ENCODE measurements around the gene AP1B1.
"Not testable (repeated sequence)": the region's sequence is repeated elsewhere in the genome, so short reads cannot be mapped to it uniquely, and the experiment has no call there.

AP1B1 gene

GRCh38 chr22:29414951-29415591 is 26.7 kb upstream of the AP1B1 start:
- not testable (repeated sequence) for H3K4me3 ChIP-seq (ENCODE audit: low read depth, low read length); H3K4me1 ChIP-seq (ENCODE audit: control insufficient read depth in 1 of 2, insufficient read depth in 2 of 2, low read length in 2 of 2); H2AFZ ChIP-seq (ENCODE audit: insufficient read depth, low read length, poor library complexity); H3K27ac ChIP-seq (ENCODE audit: low read depth, low read length); H2AK5ac ChIP-seq (ENCODE audit: low read length); H2BK120ac ChIP-seq (ENCODE audit: insufficient read depth, low read length, poor library complexity); H3K36me3 ChIP-seq (ENCODE audit: control insufficient read depth in 1 of 2, insufficient read depth in 2 of 2, low read length in 2 of 2); H3K4me2 ChIP-seq (ENCODE audit: low read length); H3K4ac ChIP-seq (ENCODE audit: low read depth, low read length); H3K79me2 ChIP-seq (ENCODE audit: control insufficient read depth, insufficient read depth, low read length, poor library complexity); H4K91ac ChIP-seq (ENCODE audit: low read depth, low read length); H3K27me3 ChIP-seq (ENCODE audit: insufficient read depth, low read length); H3K79me1 ChIP-seq (ENCODE audit: low read length); H3K23ac ChIP-seq (ENCODE audit: low read length); H3K9me3 ChIP-seq (ENCODE audit: insufficient read depth, low read depth, low read length); H3K18ac ChIP-seq (ENCODE audit: low read length); H4K8ac ChIP-seq (ENCODE audit: low read depth, low read length); H2BK5ac ChIP-seq (ENCODE audit: low read depth, low read length, poor library complexity); H3K14ac ChIP-seq (ENCODE audit: low read length); H3K9ac ChIP-seq (ENCODE audit: low read length); H2BK12ac ChIP-seq (ENCODE audit: low read length); H4K12ac ChIP-seq (ENCODE audit: low read depth, low read length)
- peak in 1 of 2 donors; percentile 33 for DNase-seq
- no CpG with 5 or more reads among the region's 23 CpGs for WGBS (ENCODE audit: extremely low coverage, insufficient coverage, insufficient read length)

DNA sequence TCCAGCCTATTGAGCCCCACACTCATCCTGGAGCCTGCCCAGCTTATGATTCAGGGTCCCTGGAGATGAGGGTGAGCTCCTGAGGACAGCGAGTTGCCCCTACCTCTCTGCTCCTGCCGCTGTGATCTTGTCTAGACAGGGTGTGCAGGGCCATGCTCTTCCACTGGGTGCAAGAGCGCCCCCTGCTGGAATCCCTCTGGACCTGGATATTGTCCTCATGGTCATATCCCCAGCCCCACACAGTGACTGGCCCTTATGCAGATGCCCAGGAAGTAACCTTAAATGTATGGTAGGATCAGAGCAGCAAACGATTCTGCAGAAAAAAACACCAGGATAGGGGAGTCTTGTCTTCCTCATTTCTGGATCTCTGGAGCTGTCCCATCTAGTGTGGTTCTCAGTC is 24.4 kb upstream of the AP1B1 start:
- no CpG with 5 or more reads among the region's 4 CpGs for WGBS (ENCODE audit: extremely low coverage, insufficient coverage, insufficient read length)
- not testable (repeated sequence) for H3K23ac ChIP-seq (ENCODE audit: low read length)

GRCh38 chr22:29411569-29412211 is 23.3 kb upstream of the AP1B1 start:
- not testable (repeated sequence) for H3K9me3 ChIP-seq (ENCODE audit: insufficient read depth, low read depth, low read length); H3K14ac ChIP-seq (ENCODE audit: low read length); H2BK120ac ChIP-seq (ENCODE audit: insufficient read depth, low read length, poor library complexity); H2BK5ac ChIP-seq (ENCODE audit: low read depth, low read length, poor library complexity); H2BK12ac ChIP-seq (ENCODE audit: low read length); H3K4me3 ChIP-seq (ENCODE audit: low read depth, low read length); H4K8ac ChIP-seq (ENCODE audit: low read depth, low read length); H3K18ac ChIP-seq (ENCODE audit: low read length); H2AK5ac ChIP-seq (ENCODE audit: low read length); H3K4me2 ChIP-seq (ENCODE audit: low read length); H2AFZ ChIP-seq (ENCODE audit: insufficient read depth, low read length, poor library complexity); H3K79me2 ChIP-seq (ENCODE audit: control insufficient read depth, insufficient read depth, low read length, poor library complexity); H3K9ac ChIP-seq (ENCODE audit: low read length); H3K4me1 ChIP-seq (ENCODE audit: control insufficient read depth in 1 of 2, insufficient read depth in 2 of 2, low read length in 2 of 2); DNase-seq; H3K23ac ChIP-seq (ENCODE audit: low read length); H3K27me3 ChIP-seq (ENCODE audit: insufficient read depth, low read length); H3K79me1 ChIP-seq (ENCODE audit: low read length); H4K91ac ChIP-seq (ENCODE audit: low read depth, low read length); H4K12ac ChIP-seq (ENCODE audit: low read depth, low read length); H3K4ac ChIP-seq (ENCODE audit: low read depth, low read length); H3K27ac ChIP-seq (ENCODE audit: low read depth, low read length); H3K36me3 ChIP-seq (ENCODE audit: control insufficient read depth in 1 of 2, insufficient read depth in 2 of 2, low read length in 2 of 2)
- WGBS (ENCODE audit: extremely low coverage, insufficient coverage, insufficient read length), result no CpG with 5 or more reads among the region's 4 CpGs

More for the DNA sequence above, 24.4 kb upstream of the AP1B1 start:
- H3K9ac ChIP-seq (ENCODE audit: low read length); H4K8ac ChIP-seq (ENCODE audit: low read depth, low read length); H3K4me3 ChIP-seq (ENCODE audit: low read depth, low read length); H3K4me2 ChIP-seq (ENCODE audit: low read length); H3K79me1 ChIP-seq (ENCODE audit: low read length); H2BK12ac ChIP-seq (ENCODE audit: low read length); H3K18ac ChIP-seq (ENCODE audit: low read length); H2BK5ac ChIP-seq (ENCODE audit: low read depth, low read length, poor library complexity); H3K27me3 ChIP-seq (ENCODE audit: insufficient read depth, low read length); H2BK120ac ChIP-seq (ENCODE audit: insufficient read depth, low read length, poor library complexity); H3K36me3 ChIP-seq (ENCODE audit: control insufficient read depth in 1 of 2, insufficient read depth in 2 of 2, low read length in 2 of 2); H2AFZ ChIP-seq (ENCODE audit: insufficient read depth, low read length, poor library complexity); H2AK5ac ChIP-seq (ENCODE audit: low read length); H3K4ac ChIP-seq (ENCODE audit: low read depth, low read length); H3K14ac ChIP-seq (ENCODE audit: low read length); H4K91ac ChIP-seq (ENCODE audit: low read depth, low read length); H3K27ac ChIP-seq (ENCODE audit: low read depth, low read length); H3K79me2 ChIP-seq (ENCODE audit: control insufficient read depth, insufficient read depth, low read length, poor library complexity); H3K9me3 ChIP-seq (ENCODE audit: insufficient read depth, low read depth, low read length); H3K4me1 ChIP-seq (ENCODE audit: control insufficient read depth in 1 of 2, insufficient read depth in 2 of 2, low read length in 2 of 2); H4K12ac ChIP-seq (ENCODE audit: low read depth, low read length): not testable (repeated sequence)
- peak in 1 of 2 donors; percentile 24 for DNase-seq

DNA sequence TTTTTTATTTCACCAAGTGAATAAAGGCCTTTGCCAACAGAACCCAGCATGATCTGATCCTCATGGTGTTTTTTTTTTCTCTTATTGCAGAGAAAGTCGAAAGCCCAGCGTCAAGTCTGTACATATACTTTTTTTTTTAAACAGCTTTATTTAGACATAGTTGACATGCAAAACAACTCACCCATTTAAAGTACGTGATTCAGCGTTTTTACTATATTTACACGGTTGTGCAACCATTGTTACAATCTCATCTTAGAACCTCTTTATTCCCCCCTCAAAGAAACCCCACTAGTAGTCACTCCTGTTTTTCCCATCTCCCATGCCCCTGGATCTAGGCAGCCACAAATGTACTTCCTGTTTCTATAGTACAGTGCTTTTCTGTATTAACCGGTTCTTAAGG is 20.6 kb upstream of the AP1B1 start:
- no peaks in the 10 kb centered on the region for H3K27me3 ChIP-seq (ENCODE audit: insufficient read depth, low read length)
- no peak overlapping the region for H4K91ac ChIP-seq (ENCODE audit: low read depth, low read length)
- H3K23ac ChIP-seq (ENCODE audit: low read length), result no peak overlapping the region
- H2AFZ ChIP-seq (ENCODE audit: insufficient read depth, low read length, poor library complexity), result no peak overlapping the region
- no peak overlapping the region for H2BK12ac ChIP-seq (ENCODE audit: low read length)
- no peak overlapping the region for H3K9ac ChIP-seq (ENCODE audit: low read length)
- no peak overlapping the region for H4K8ac ChIP-seq (ENCODE audit: low read depth, low read length)
- no peak overlapping the region for H3K4ac ChIP-seq (ENCODE audit: low read depth, low read length)
- H3K36me3 ChIP-seq (ENCODE audit: control insufficient read depth in 1 of 2, insufficient read depth in 2 of 2, low read length in 2 of 2), result no peaks in the 10 kb centered on the region
- no peaks in the 10 kb centered on the region for H3K9me3 ChIP-seq (ENCODE audit: insufficient read depth, low read depth, low read length)
- no peak overlapping the region for H3K4me3 ChIP-seq (ENCODE audit: low read depth, low read length)
- no peaks in the 10 kb centered on the region for H3K79me1 ChIP-seq (ENCODE audit: low read length)
- no peak overlapping the region for H2BK5ac ChIP-seq (ENCODE audit: low read depth, low read length, poor library complexity)
- H4K12ac ChIP-seq (ENCODE audit: low read depth, low read length), result no peak overlapping the region
- no peak overlapping the region for H3K4me2 ChIP-seq (ENCODE audit: low read length)
- no peaks in the 10 kb centered on the region for H3K4me1 ChIP-seq (ENCODE audit: control insufficient read depth in 1 of 2, insufficient read depth in 2 of 2, low read length in 2 of 2)
- H2AK5ac ChIP-seq (ENCODE audit: low read length), result no peak overlapping the region
- no peak overlapping the region for H3K18ac ChIP-seq (ENCODE audit: low read length)
- no peaks in the 10 kb centered on the region for H3K79me2 ChIP-seq (ENCODE audit: control insufficient read depth, insufficient read depth, low read length, poor library complexity)
- H2BK120ac ChIP-seq (ENCODE audit: insufficient read depth, low read length, poor library complexity), result no peak overlapping the region
- H3K14ac ChIP-seq (ENCODE audit: low read length), result no peak overlapping the region
- no CpG with 5 or more reads among the region's 6 CpGs for WGBS (ENCODE audit: extremely low coverage, insufficient coverage, insufficient read length)
- DNase-seq, result no peak
- H3K27ac ChIP-seq (ENCODE audit: low read depth, low read length), result no peak overlapping the region
